IMR-90 (cell line): ENCODE data around the gene RHOU. TPM values are rescaled to one million over a fixed set of nuclear protein-coding genes. Genes with fewer than 3 reads are reported as not detected.

ENCODE experiments used
- ATAC-seq: fragments of 200-7000 bp; cut with Tn5 transposase; 2 replicates; pipeline ENCODE4 v1.9.1; 2020; ENCODE audit warnings: low read depth, mild to moderate bottlenecking, moderate library complexity
- BruUV-seq: library from RNA; stranded (reverse); fragments of 400-500 nt; replicated peaks from 2 replicates; lab custom pipeline; 2021; lab: Mats Ljungman, UMichigan
- CTCF ChIA-PET: fragments of 300-600 bp; formaldehyde crosslinking; extraction: SDS; loops from one replicate; lab custom pipeline; 2021; ENCODE audit warnings: antibody characterized with exemption; lab: Yijun Ruan, JAX
- POLR2A ChIA-PET: fragments of 300-600 bp; sonication (Branson Sonifier 250); formaldehyde crosslinking; loops from one replicate; lab custom pipeline; 2022; ENCODE audit warnings: antibody characterized with exemption; ENCODE audit not compliant: unreplicated experiment; lab: Charles Lee
- DNase-seq: peaks from one replicate; pipeline ENCODE4 v3.0.0; 2013
- H2AFZ ChIP-seq: replicated peaks from 2 replicates; pipeline ENCODE3; 2013; ENCODE audit warnings: low read length, mild to moderate bottlenecking; ENCODE audit not compliant: poor library complexity
- H2AK5ac ChIP-seq: 2 replicates; pipeline ENCODE4 v1.6.1; 2013; ENCODE audit warnings: low read depth, low read length, inconsistent platforms
- H2AK9ac ChIP-seq: replicated peaks from 2 replicates; pipeline ENCODE3; 2013; ENCODE audit warnings: mild to moderate bottlenecking, low read depth, low read length, moderate library complexity; ENCODE audit not compliant: poor library complexity
- H2BK120ac ChIP-seq: 2 replicates; pipeline ENCODE4 v1.6.1; 2013; ENCODE audit warnings: low read depth, low read length, inconsistent platforms
- H2BK15ac ChIP-seq: 3 replicates; pipeline ENCODE4 v1.6.1; 2013; ENCODE audit warnings: low read depth, low read length, inconsistent platforms
- H2BK20ac ChIP-seq: 2 replicates; pipeline ENCODE4 v1.6.1; 2013; ENCODE audit warnings: low read depth, mild to moderate bottlenecking, inconsistent platforms, low read length, moderate library complexity
- H2BK5ac ChIP-seq: 2 replicates; pipeline ENCODE4 v1.6.1; 2013; ENCODE audit warnings: mild to moderate bottlenecking, low read depth, low read length, inconsistent platforms; ENCODE audit not compliant: poor library complexity, severe bottlenecking
- H3K14ac ChIP-seq: replicated peaks from 2 replicates; pipeline ENCODE4 v1.6.1; 2013; ENCODE audit warnings: low read depth, low read length, inconsistent platforms
- H3K18ac ChIP-seq: 2 replicates; pipeline ENCODE4 v1.6.1; 2013; ENCODE audit warnings: low read depth, low read length, control low read depth
- H3K23ac ChIP-seq: 2 replicates; pipeline ENCODE4 v1.6.1; 2013; ENCODE audit warnings: low read depth, low read length, inconsistent platforms
- H3K27ac ChIP-seq: 2 replicates; pipeline ENCODE4 v1.5.1; 2013; ENCODE audit warnings: mild to moderate bottlenecking, control low read depth, low read length; ENCODE audit not compliant: insufficient read depth
- H3K27me3 ChIP-seq: 2 replicates; pipeline ENCODE4 v1.6.1; 2013; ENCODE audit warnings: low read length; ENCODE audit not compliant: control insufficient read depth, insufficient read depth
- H3K36me3 ChIP-seq: 2 replicates; pipeline ENCODE4 v1.6.1; 2013; ENCODE audit warnings: low read length, mixed read lengths; ENCODE audit not compliant: control insufficient read depth, insufficient read depth
- H3K4ac ChIP-seq: 2 replicates; pipeline ENCODE4 v1.6.1; 2013; ENCODE audit warnings: low read depth, low read length, inconsistent platforms
- H3K4me1 ChIP-seq: 2 replicates; pipeline ENCODE4 v1.6.1; 2013; ENCODE audit warnings: low read length, mixed read lengths; ENCODE audit not compliant: control insufficient read depth, insufficient read depth
- H3K4me2 ChIP-seq: 2 replicates; pipeline ENCODE4 v1.6.1; 2013; ENCODE audit warnings: low read depth, mild to moderate bottlenecking, control low read depth, low read length, moderate library complexity
- H3K4me3 ChIP-seq: 2 replicates; pipeline ENCODE4 v1.5.1; 2013; ENCODE audit warnings: low read depth, mild to moderate bottlenecking, control low read depth, low read length, moderate library complexity; ENCODE audit not compliant: insufficient read depth
- H3K56ac ChIP-seq: 2 replicates; pipeline ENCODE4 v1.6.1; 2013; ENCODE audit warnings: low read length, inconsistent platforms; ENCODE audit not compliant: insufficient read depth; ENCODE audit errors: extremely low read depth
- H3K79me1 ChIP-seq, 2 experiments: 2 replicates each; pipeline ENCODE4 v1.6.1; 2013; ENCODE audit warnings: low read length in 2 of 2, inconsistent platforms in 1 of 2, low read depth in 1 of 2
- H3K9ac ChIP-seq: 2 replicates; pipeline ENCODE4 v1.6.1; 2013; ENCODE audit warnings: low read depth, low read length, control low read depth
- H3K9me1 ChIP-seq: 2 replicates; pipeline ENCODE4 v1.6.1; 2013; ENCODE audit warnings: low read length, inconsistent platforms; ENCODE audit not compliant: insufficient read depth
- H3K9me3 ChIP-seq: 2 replicates; pipeline ENCODE4 v1.6.1; 2013; ENCODE audit warnings: low read length; ENCODE audit not compliant: control insufficient read depth, insufficient read depth
- H4K20me1 ChIP-seq: 2 replicates; pipeline ENCODE4 v1.6.1; 2013; ENCODE audit warnings: low read length, inconsistent platforms; ENCODE audit not compliant: insufficient read depth
- H4K5ac ChIP-seq: 2 replicates; pipeline ENCODE4 v1.6.1; 2013; ENCODE audit warnings: mild to moderate bottlenecking, low read depth, low read length, control low read depth
- H4K8ac ChIP-seq, 2 experiments: 2 replicates each; pipeline ENCODE4 v1.6.1; 2013; ENCODE audit warnings: low read depth in 2 of 2, low read length in 2 of 2, control low read depth in 1 of 2, inconsistent platforms in 1 of 2
- H4K91ac ChIP-seq: 2 replicates; pipeline ENCODE4 v1.6.1; 2013; ENCODE audit warnings: low read depth, low read length, inconsistent platforms; ENCODE audit not compliant: insufficient read depth
- BHLHE40 ChIP-seq: fragments of 150-350 bp; IDR thresholded peaks from 2 replicates; pipeline ENCODE4 v1.6.1; 2016; ENCODE audit warnings: mild to moderate bottlenecking, low read depth, low read length
- MAFK ChIP-seq: IDR thresholded peaks from 2 replicates; pipeline ENCODE4 v1.6.1; 2012; ENCODE audit warnings: low read depth, low read length, improper control_type of control experiment
- MAZ ChIP-seq: IDR thresholded peaks from 2 replicates; pipeline ENCODE4 v1.6.1; 2012; ENCODE audit warnings: low read depth, mild to moderate bottlenecking, low read length, improper control_type of control experiment, moderate library complexity, borderline replicate concordance
- NFE2L2 ChIP-seq: fragments of 150-350 bp; IDR thresholded peaks from 2 replicates; pipeline ENCODE4 v1.6.1; 2016; ENCODE audit warnings: low read depth, mild to moderate bottlenecking, low read length
- RAD21 ChIP-seq: IDR thresholded peaks from 2 replicates; pipeline ENCODE4 v1.6.1; 2012; ENCODE audit warnings: low read length, improper control_type of control experiment
- RCOR1 ChIP-seq: IDR thresholded peaks from 2 replicates; pipeline ENCODE4 v1.6.1; 2012; ENCODE audit warnings: mild to moderate bottlenecking, low read length, improper control_type of control experiment; ENCODE audit not compliant: insufficient replicate concordance
- SMC3 ChIP-seq: fragments of 150-350 bp; IDR thresholded peaks from 2 replicates; pipeline ENCODE4 v1.6.1; 2016; ENCODE audit warnings: low read depth, mild to moderate bottlenecking, antibody characterized with exemption, low read length, moderate library complexity
- WGBS, 2 experiments: methylation state at CpG; one replicate each; pipeline versions ENCODE4 v1.1.5 to v1.1.7; 2013; ENCODE audit warnings: missing lambda C conversion rate in 2 of 2; ENCODE audit not compliant: insufficient read length in 1 of 2; ENCODE audit errors: extremely low coverage in 2 of 2; 5-methylcytosine and 5-hydroxymethylcytosine counted together
- dilution Hi-C: fragments of 300-500 bp; cut with HindIII; formaldehyde crosslinking; loops from one replicate; pipeline ENCODE4 v1.14.3; 2018; ENCODE audit warnings: low sequenced_read_pairs; ENCODE audit not compliant: unreplicated experiment
- in situ Hi-C: fragments of 300-500 bp; cut with MboI; formaldehyde crosslinking; loops from 3 replicates; pipeline ENCODE4 v1.14.3; 2019; ENCODE audit warnings: low sequenced_read_pairs, inconsistent platforms, mixed read lengths
- intact Hi-C: fragments of 100-400 bp; cut with micrococcal nuclease; formaldehyde crosslinking; loops from 2 replicates; pipeline ENCODE4 v1.10.0; 2022
- polyA plus RNA-seq, 3 experiments: library from polyadenylated mRNA; depleted of rRNA; stranded (reverse); fragments of >200 nt; gene quantifications; 2 replicates each; pipeline ENCODE4 v1.2.3, GENCODE V29; 2012; ENCODE audit warnings: low replicate concordance in 1 of 3
- total RNA-seq: library from RNA; depleted of rRNA; stranded (reverse); fragments of >200 nt; gene quantifications from 2 replicates; pipeline ENCODE4 v1.2.3, GENCODE V29; 2012

Gene RHOU
- total and polyA plus RNA-seq, 2 of the 4 experiments (the other 2 are of a cell fraction) = 0.44 to 0.72 TPM

DNA sequence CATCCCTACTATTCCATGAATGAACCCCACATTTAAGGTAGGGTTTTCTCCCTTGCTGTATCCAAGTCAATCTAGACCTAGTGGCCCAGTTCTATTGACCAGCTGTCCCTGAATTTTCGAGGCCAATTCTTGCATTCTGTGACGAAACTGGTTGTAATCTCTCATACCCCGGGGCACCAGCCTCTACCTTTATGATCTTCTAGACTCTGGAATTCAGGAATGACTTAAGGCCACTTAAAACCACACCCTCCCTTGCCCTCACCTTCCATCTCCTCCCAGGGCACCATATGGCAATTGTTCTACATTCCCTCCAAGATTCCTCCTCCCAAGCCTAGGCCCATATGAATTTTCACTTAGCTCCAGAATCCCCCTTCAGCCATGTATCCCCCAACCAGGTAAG lies 48.9 kb downstream of the RHOU start:
- CTCF ChIA-PET = no interaction called here
- 83% methylated on average over 1 of the region's 3 CpGs; no CpG with 5 or more reads in 1 of the 2 experiments for WGBS, 2 experiments
- Histone ChIP-seq H2AK5ac (no peak overlapping the region), H3K9me3 (no peaks in the 10 kb centered on the region), H2BK120ac (no peak overlapping the region), H2BK20ac (no peak overlapping the region), H4K20me1 (no peaks in the 10 kb centered on the region), H3K56ac (no peak overlapping the region), H4K8ac (no peak overlapping the region), H3K4ac (no peak overlapping the region), H3K27ac (no peak overlapping the region), H4K91ac (no peak overlapping the region), H3K9ac (no peak overlapping the region), H2BK15ac (no peak overlapping the region), H3K18ac (no peak overlapping the region), H3K36me3 (no peaks in the 10 kb centered on the region), H3K4me2 (no peak overlapping the region), H3K4me3 (no peak overlapping the region), H3K9me1 (peaks cover 12% of the 10 kb centered on the region), H4K5ac (no peak overlapping the region), H3K14ac (no peak overlapping the region), H3K79me1 (no peaks in the 10 kb centered on the region), H2AK9ac (no peak overlapping the region), H3K23ac (no peak overlapping the region), H3K4me1 (peaks cover 22% of the 10 kb centered on the region), H3K27me3 (peaks cover 6% of the 10 kb centered on the region; the same call in 1 of the 2 replicates), H2AFZ (no peak overlapping the region), H2BK5ac (no peak overlapping the region)
- POLR2A ChIA-PET = no interaction called here
- dilution Hi-C loops = no loop called here
- in situ Hi-C loops = no loop called here
- no TSS peak for BruUV-seq
- ATAC-seq (no peak), DNase-seq (no peak)
- TF ChIP-seq RCOR1 = no peak
- no peak for TF ChIP-seq SMC3
- TF ChIP-seq NFE2L2 = no peak
- TF ChIP-seq BHLHE40 = no peak
- TF ChIP-seq MAZ = no peak
- no peak for TF ChIP-seq MAFK
- no peak for TF ChIP-seq RAD21
- intact Hi-C loops = no loop called here
